Large intestine (tissue), 3 donors: Measurements from ENCODE around the gene SASS6. TPM values are rescaled to one million over a fixed set of nuclear protein-coding genes. Genes with fewer than 3 reads are reported as not detected.

ENCODE experiments used
- DNase-seq, 2 donors: peaks; one replicate each; pipeline versions ENCODE4 v3.0.0 to v3.0.0-alpha.2; 2013
- H3K27ac ChIP-seq: one replicate; pipeline ENCODE4 v1.5.1; 2013; ENCODE audit warnings: low read length
- H3K27me3 ChIP-seq: 2 replicates; pipeline ENCODE4 v1.6.1; 2013; ENCODE audit warnings: low read length; ENCODE audit not compliant: control insufficient read depth, insufficient read depth
- H3K36me3 ChIP-seq: 2 replicates; pipeline ENCODE4 v1.6.1; 2013; ENCODE audit warnings: low read length; ENCODE audit not compliant: control insufficient read depth, insufficient read depth
- H3K4me1 ChIP-seq: one replicate; pipeline ENCODE4 v1.6.1; 2013; ENCODE audit warnings: low read length; ENCODE audit not compliant: control insufficient read depth, insufficient read depth
- H3K4me3 ChIP-seq: one replicate; pipeline ENCODE4 v1.5.1; 2013; ENCODE audit warnings: low read length
- H3K9me3 ChIP-seq: one replicate; pipeline ENCODE4 v1.6.1; 2013; ENCODE audit warnings: mild to moderate bottlenecking, low read depth, low read length, moderate library complexity; ENCODE audit not compliant: control insufficient read depth
- WGBS: methylation state at CpG from one replicate; pipeline ENCODE4 v1.1.5; 2013; ENCODE audit warnings: low lambda C conversion rate; ENCODE audit not compliant: insufficient coverage; 5-methylcytosine and 5-hydroxymethylcytosine counted together
- polyA plus RNA-seq: library from polyadenylated mRNA; unstranded; fragments of 120-200 nt; gene quantifications from one replicate; pipeline ENCODE4 v1.2.1, GENCODE V29; 2013

Gene SASS6
- polyA plus RNA-seq, 1 donor = 5.8 TPM

DNA sequence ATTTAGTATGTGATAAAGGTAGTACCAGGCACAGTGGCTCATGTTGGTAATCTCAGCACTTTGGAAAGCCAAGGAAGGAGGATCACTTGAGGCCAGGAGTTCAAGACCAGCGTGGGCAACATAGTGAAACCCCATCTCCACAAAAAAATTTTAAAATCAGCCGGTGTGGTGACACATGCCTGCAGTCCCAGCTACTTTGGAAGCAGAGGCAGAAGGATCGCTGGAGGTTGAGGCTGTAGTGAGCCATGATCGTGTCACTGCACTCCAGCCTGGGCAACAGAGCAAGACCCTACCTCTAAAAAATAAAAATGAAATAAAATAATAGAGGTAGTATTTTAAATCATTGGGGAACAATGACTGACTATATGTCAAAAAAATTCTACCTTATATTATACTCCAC lies 17.2 kb downstream of the SASS6 start:
- H3K9me3 ChIP-seq = no peaks in the 10 kb centered on the region
- 100% methylated on average over 1 of the region's 4 CpGs for WGBS
- DNase-seq = no peak
- H3K36me3 ChIP-seq = peaks cover 5% of the 10 kb centered on the region
- H3K4me1 ChIP-seq = no peaks in the 10 kb centered on the region
- no peaks in the 10 kb centered on the region for H3K27me3 ChIP-seq
- no peak overlapping the region for H3K4me3 ChIP-seq
- H3K27ac ChIP-seq = no peak overlapping the region

DNA sequence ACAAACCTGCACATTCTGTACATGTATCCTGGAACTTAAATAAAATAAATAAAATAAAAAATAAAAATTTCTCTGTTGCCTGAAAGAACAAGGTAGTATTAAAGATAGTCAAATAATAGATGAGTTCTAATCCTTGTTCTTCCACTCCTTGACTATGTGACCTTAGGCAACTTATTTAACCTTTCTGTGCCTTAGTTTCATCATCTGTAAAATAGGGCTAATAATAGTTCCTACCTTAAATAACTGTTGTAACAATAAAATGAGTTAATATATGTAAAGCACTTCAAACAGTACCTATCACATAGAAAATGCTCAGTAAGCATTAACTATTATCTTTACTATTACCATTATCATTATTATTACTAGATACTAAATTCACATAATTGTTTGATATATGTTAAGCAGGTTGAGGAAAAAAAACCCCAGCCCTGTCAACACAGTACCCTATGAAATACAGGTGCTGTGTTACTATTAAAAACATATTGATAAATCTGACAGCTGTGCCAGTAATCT lies 23.1 kb downstream of the SASS6 start:
- Histone ChIP-seq H3K27ac (no peak overlapping the region), H3K4me1 (no peaks in the 10 kb centered on the region), H3K27me3 (no peaks in the 10 kb centered on the region), H3K4me3 (no peak overlapping the region), H3K9me3 (no peaks in the 10 kb centered on the region), H3K36me3 (peaks cover 9% of the 10 kb centered on the region)
- no peak for DNase-seq

DNA sequence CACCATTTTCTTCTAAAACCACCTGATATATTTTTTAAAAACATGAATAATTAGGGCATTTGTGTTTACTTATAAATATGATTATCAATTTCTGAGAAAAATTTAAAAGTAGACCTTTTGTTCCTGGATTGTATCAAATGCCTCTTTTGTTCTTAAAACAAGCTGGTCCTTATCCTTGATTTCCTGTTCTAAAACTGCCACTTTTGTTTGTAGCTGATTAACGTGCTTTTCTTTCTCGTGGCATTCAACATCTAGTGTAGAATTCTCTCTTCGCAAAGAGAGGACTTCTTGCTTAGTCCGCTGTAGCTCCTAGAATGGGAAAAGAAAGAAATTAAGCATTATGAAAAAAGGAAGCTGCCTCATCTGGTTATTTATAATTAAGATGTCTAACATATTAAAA lies 25.0 kb downstream of the SASS6 start:
- no peak overlapping the region for H3K27ac ChIP-seq
- 83% methylated on average over 2 of the region's 4 CpGs for WGBS
- no peaks in the 10 kb centered on the region for H3K9me3 ChIP-seq
- H3K4me3 ChIP-seq = no peak overlapping the region
- H3K36me3 ChIP-seq = peaks cover 15% of the 10 kb centered on the region
- no peak for DNase-seq
- H3K4me1 ChIP-seq = no peaks in the 10 kb centered on the region
- H3K27me3 ChIP-seq = no peaks in the 10 kb centered on the region

DNA sequence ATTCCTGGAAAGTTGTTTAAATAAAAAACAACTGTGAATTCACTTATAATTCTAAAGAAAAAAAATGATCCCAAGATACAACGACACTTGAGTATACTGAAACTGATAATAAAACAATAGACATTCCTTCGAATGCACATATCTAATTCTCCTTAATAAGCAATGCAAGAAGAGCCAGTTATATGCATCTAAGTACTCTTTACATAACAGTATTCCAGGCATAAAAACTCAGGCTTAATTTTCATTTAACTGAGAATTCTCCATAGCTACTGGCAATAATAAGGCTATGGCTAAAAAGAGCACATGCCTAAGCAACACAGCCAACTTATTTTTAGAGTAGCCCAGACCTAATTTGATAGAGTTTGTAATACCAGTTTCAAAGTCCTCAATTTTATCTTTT lies 31.2 kb downstream of the SASS6 start:
- Histone ChIP-seq H3K27ac (no peak overlapping the region), H3K9me3 (no peaks in the 10 kb centered on the region), H3K27me3 (no peaks in the 10 kb centered on the region), H3K36me3 (peaks cover 26% of the 10 kb centered on the region), H3K4me3 (no peak overlapping the region), H3K4me1 (no peaks in the 10 kb centered on the region)
- WGBS = no CpG with 5 or more reads among the region's 2 CpGs
- DNase-seq = no peak

DNA sequence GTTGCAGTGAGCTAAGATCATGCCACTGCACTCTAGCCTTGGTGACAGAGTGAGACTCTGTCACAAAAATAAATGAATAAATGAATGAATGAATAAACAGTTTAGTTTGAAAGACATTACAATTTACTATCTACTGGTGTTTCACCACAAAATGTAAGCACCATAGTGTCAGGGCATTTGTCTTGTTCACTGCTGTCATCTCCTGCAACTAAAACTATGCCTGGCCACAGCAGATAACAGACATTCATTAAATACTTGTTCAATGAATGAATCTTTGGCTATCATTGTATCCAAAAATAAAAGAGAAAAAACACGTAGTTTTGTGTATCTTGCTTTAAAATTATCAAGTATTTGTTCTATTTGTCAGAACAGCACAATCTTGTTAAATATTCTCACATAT lies 32.5 kb downstream of the SASS6 start:
- DNase-seq = no peak
- Histone ChIP-seq H3K9me3 (no peaks in the 10 kb centered on the region), H3K4me3 (no peak overlapping the region), H3K27ac (no peak overlapping the region), H3K4me1 (no peaks in the 10 kb centered on the region), H3K36me3 (peaks cover 21% of the 10 kb centered on the region), H3K27me3 (no peaks in the 10 kb centered on the region)
- 92% methylated on average over 1 of the region's 1 CpG for WGBS

DNA sequence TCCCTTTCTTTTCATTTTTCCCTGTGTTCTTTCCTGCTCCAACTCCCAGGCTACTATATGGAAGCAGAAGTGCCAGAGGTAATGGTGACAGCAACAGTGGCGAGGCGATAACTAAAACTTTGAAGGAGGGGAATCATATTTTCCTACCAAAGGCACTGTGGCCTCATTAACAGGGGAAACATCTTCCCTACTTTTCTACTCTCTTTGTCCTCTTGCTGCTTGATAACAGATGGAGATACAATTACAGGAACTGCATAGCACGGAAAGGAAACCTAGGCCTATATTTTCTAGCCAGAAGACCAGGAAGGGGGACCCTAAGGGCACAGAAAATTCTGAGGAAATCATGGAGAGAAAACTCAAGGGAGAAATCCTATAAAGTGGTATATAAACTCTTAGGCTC lies 42.3 kb downstream of the SASS6 start:
- Histone ChIP-seq H3K9me3 (no peaks in the 10 kb centered on the region), H3K36me3 (peaks cover 7% of the 10 kb centered on the region), H3K4me3 (no peak overlapping the region), H3K27me3 (no peaks in the 10 kb centered on the region), H3K4me1 (no peaks in the 10 kb centered on the region), H3K27ac (no peak overlapping the region)
- WGBS = no CpG with 5 or more reads among the region's 3 CpGs
- no peak for DNase-seq

DNA sequence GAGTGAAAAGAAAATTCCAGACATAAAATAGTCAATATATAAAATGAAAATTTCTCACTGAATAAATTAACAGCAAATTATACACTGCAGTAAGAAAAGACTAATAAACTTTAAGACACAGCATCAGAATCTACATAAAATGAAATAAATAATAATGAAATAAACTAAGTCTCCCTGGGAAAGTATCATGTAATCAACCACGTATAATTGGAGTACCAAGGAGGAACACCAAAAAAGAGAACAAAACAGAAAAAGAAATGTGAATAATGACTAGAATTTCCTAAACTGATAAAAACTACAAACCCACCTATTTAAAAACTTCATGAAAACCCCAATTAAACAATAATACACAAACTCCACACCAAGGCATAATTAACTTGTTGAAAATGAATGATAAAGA lies 43.6 kb downstream of the SASS6 start:
- peaks cover 7% of the 10 kb centered on the region for H3K36me3 ChIP-seq
- no peak for DNase-seq
- no peak overlapping the region for H3K27ac ChIP-seq
- H3K27me3 ChIP-seq = no peaks in the 10 kb centered on the region
- H3K4me1 ChIP-seq = no peaks in the 10 kb centered on the region
- no peak overlapping the region for H3K4me3 ChIP-seq
- no peaks in the 10 kb centered on the region for H3K9me3 ChIP-seq
- WGBS = no CpG with 5 or more reads among the region's 1 CpG

DNA sequence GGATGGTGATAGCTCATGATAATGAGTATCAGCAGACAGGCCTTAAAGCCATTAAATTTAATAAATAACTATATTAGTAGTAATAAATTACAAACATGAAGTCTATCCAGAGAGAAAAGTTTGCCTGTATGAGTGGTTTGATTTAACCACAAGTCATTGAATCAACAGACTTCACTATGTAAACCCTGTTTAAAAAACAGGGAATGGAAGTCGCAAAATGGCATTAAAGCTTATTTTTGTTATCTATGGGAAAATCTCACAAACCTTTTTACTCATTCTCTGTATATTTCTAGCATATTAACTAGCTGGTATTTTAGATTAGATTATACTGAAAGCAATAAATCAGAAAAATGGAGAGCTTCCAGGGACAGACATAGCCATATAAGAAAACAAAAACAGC lies 45.3 kb downstream of the SASS6 start:
- H3K36me3 ChIP-seq = peaks cover 7% of the 10 kb centered on the region
- no peaks in the 10 kb centered on the region for H3K9me3 ChIP-seq
- WGBS = no CpG with 5 or more reads among the region's 1 CpG

DNA sequence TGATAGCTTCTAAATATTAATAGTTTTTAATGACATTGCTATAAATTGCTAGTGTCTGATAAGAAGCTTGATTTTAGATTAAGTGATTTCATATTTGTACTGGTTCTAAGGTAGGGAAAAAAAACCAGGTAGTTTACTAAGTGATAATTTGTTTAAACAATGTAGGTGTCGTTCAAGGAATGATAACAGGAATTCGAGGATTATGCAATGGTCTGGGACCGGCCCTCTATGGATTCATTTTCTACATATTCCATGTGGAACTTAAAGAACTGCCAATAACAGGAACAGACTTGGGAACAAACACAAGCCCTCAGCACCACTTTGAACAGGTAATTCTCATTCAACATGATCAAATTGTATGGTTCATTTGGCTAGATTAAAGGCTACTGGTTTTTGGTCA lies 52.4 kb downstream of the SASS6 start:
- no peaks in the 10 kb centered on the region for H3K27me3 ChIP-seq
- no peaks in the 10 kb centered on the region for H3K4me1 ChIP-seq
- 18% methylated on average over 2 of the region's 3 CpGs for WGBS
- H3K27ac ChIP-seq = no peak overlapping the region
- DNase-seq = no peak
- H3K4me3 ChIP-seq = no peak overlapping the region
- peaks cover 32% of the 10 kb centered on the region for H3K36me3 ChIP-seq
- H3K9me3 ChIP-seq = no peaks in the 10 kb centered on the region

More for the DNA sequence above, 45.3 kb downstream of the SASS6 start:
- no peaks in the 10 kb centered on the region for H3K4me1 ChIP-seq
- H3K4me3 ChIP-seq = no peak overlapping the region
- DNase-seq = no peak
- no peak overlapping the region for H3K27ac ChIP-seq
- no peaks in the 10 kb centered on the region for H3K27me3 ChIP-seq

DNA sequence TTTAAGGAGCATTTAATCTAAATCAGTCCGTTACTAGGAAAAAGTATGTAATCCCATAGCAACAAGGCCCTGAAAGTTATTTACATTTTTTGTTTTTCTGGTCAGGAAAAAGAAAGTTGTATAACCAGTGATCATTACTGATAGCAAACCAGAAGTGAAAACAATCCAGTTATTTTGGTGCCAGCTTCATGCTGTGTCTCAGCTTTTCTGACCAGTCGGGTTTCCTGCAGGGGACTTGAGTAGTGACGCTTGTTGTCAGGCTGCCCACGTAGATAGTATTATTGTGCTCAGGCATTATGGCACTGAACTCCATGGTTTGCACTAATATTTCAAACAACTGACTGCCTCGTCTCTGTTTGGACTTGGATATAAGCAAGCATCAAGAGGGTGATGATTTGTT lies 55.2 kb downstream of the SASS6 start:
- Histone ChIP-seq H3K27ac (no peak overlapping the region), H3K9me3 (no peaks in the 10 kb centered on the region), H3K4me3 (no peak overlapping the region), H3K36me3 (peaks cover 50% of the 10 kb centered on the region), H3K4me1 (no peaks in the 10 kb centered on the region), H3K27me3 (no peaks in the 10 kb centered on the region)
- no peak for DNase-seq
- 100% methylated on average over 1 of the region's 5 CpGs for WGBS

DNA sequence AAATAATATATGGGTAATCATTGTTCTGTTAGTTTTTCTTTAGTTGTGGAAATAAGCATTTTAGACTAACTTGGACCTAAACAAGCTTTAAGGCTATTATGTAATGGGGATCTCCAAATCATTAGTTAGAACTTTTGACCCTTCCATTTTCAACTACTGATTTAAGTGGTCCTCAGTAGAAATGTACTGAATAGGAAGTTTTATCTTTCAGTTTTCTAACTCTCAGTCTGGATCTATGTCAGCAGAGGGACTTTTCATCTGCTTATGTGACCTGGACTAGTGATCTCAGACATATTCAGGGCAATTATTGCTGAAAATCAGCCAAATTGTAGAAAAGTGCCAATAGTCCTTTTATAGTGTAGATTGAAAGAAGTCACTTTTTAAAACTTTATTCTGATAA lies 56.0 kb downstream of the SASS6 start:
- H3K4me1 ChIP-seq = no peaks in the 10 kb centered on the region
- no peaks in the 10 kb centered on the region for H3K9me3 ChIP-seq
- no peak for DNase-seq
- H3K36me3 ChIP-seq = peaks cover 54% of the 10 kb centered on the region
- H3K4me3 ChIP-seq = no peak overlapping the region
- no peaks in the 10 kb centered on the region for H3K27me3 ChIP-seq
- no peak overlapping the region for H3K27ac ChIP-seq
